Left ventricle myocardium inferior (tissue), 1 donor: ENCODE data around the gene HOXA7. TPM values are rescaled to one million over a fixed set of nuclear protein-coding genes. Genes with fewer than 3 reads are reported as not detected.

Source experiments
- DNase-seq: peaks from one replicate; pipeline ENCODE4 v3.0.0-alpha.2; 2020
- H3K27ac ChIP-seq: fragments of 200-600 bp; replicated peaks from 2 replicates; pipeline ENCODE4 v1.8.0; 2021
- H3K27me3 ChIP-seq: fragments of 200-600 bp; 2 replicates; pipeline ENCODE4 v1.8.0; 2021; ENCODE audit warnings: low read depth
- H3K36me3 ChIP-seq: fragments of 200-600 bp; 2 replicates; pipeline ENCODE4 v1.8.0; 2021
- H3K4me1 ChIP-seq: fragments of 200-600 bp; 2 replicates; pipeline ENCODE4 v1.8.0; 2021
- H3K4me3 ChIP-seq: fragments of 200-600 bp; 2 replicates; pipeline ENCODE4 v1.8.0; 2021; ENCODE audit warnings: mild to moderate bottlenecking, moderate library complexity
- H3K9me3 ChIP-seq: fragments of 200-600 bp; replicated peaks from 2 replicates; pipeline ENCODE4 v1.8.0; 2021
- CTCF ChIP-seq: fragments of 200-600 bp; IDR thresholded peaks from 2 replicates; pipeline ENCODE4 v1.8.0; 2021; ENCODE audit warnings: antibody characterized with exemption, mild to moderate bottlenecking, borderline replicate concordance
- intact Hi-C: fragments of 100-400 bp; cut with micrococcal nuclease; formaldehyde crosslinking; loops from one replicate; pipeline ENCODE4 v1.11.0; 2022
- total RNA-seq: library from RNA; stranded (reverse); fragmentation: NEBNext Ultra II Directional; extraction: Animal tissue kit (Norgen Biotek cat#: 25700); gene quantifications from one replicate; pipeline ENCODE4 v1.2.1, GENCODE V29; 2021
- donor health status: DM: no; HTN: yes; CAD: no; lungs with severe emphysema.

Gene HOXA7
- total RNA-seq, 1 donor from 2014 or later = 0.36 TPM

DNA sequence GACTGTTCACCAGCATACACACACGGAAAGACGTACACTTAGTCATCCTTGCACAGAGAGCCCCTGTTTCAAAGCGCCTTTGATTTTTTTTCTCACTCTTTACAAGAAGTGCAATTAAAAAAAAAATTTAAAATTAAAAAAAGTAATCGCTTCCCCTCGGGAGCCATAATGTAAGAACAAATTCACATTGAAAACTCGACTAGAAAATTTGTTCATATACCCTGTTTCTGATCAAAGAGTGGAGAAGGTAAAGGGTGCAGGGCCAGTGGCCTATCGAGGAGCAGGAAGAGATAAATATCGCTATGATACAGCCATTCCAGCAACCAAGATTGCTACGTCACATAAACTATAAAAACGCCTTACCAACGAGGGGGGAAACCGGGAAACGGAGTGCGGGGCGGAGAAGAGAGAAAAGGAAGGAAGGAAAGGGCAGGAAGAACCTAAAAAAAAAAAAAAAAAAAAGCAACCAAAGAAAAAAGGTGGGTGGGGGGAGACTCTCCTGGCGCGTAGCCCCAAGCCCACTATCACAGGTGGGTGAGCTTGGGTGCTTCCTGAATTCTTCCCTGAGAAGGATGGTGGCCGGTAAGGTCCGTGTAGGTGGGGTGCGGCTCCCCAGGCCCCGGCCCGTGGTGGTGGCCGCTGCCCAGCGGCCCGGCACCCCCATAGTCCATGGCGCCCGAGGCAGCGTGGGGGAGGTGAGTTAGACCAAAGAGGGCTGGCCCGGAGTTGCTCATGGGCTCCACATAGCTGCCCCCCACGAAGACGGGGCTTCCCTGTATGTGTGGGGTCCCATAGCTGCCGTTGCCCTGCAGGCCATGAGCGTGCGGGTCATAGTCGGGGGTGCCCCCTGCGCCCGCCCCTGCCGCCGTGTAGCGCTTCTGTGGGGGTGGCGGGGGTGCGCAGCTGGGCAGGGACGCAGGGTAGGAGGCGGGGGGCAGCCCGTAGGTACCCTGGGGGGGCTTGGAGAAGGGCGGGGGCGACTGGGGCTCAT is 48.8 kb downstream of the HOXA7 start:
- Histone ChIP-seq H3K27ac (peak overlapping the region; percentile 73), H3K4me1 (peaks cover 22% of the 10 kb centered on the region), H3K27me3 (peaks cover 100% of the 10 kb centered on the region), H3K9me3 (no peaks in the 10 kb centered on the region), H3K36me3 (no peaks in the 10 kb centered on the region), H3K4me3 (peak overlapping the region; percentile 50)
- intact Hi-C loops = no loop called here
- TF ChIP-seq CTCF = no peak
- no peak for DNase-seq

- Histone ChIP-seq H3K4me1 (peaks cover 22% of the 10 kb centered on the region), H3K36me3 (no peaks in the 10 kb centered on the region), H3K9me3 (no peaks in the 10 kb centered on the region), H3K27me3 (peaks cover 100% of the 10 kb centered on the region), H3K4me3 (peak overlapping the region; percentile 50), H3K27ac (peak overlapping the region; percentile 73)
- TF ChIP-seq CTCF = no peak
- DNase-seq = no peak
- intact Hi-C loops = no loop called here
Observed at GRCh38 chr7:27106901-27107240, 49.6 kb downstream of the HOXA7 start.

- Histone ChIP-seq H3K27me3 (peaks cover 100% of the 10 kb centered on the region), H3K36me3 (no peaks in the 10 kb centered on the region), H3K9me3 (no peaks in the 10 kb centered on the region), H3K4me1 (peaks cover 25% of the 10 kb centered on the region), H3K27ac (peak overlapping the region; percentile 73), H3K4me3 (peak overlapping the region; percentile 50)
- no peak for TF ChIP-seq CTCF
- intact Hi-C loops = no loop called here
- no peak for DNase-seq
Observed at GRCh38 chr7:27106181-27106900, 50.1 kb downstream of the HOXA7 start.

DNA sequence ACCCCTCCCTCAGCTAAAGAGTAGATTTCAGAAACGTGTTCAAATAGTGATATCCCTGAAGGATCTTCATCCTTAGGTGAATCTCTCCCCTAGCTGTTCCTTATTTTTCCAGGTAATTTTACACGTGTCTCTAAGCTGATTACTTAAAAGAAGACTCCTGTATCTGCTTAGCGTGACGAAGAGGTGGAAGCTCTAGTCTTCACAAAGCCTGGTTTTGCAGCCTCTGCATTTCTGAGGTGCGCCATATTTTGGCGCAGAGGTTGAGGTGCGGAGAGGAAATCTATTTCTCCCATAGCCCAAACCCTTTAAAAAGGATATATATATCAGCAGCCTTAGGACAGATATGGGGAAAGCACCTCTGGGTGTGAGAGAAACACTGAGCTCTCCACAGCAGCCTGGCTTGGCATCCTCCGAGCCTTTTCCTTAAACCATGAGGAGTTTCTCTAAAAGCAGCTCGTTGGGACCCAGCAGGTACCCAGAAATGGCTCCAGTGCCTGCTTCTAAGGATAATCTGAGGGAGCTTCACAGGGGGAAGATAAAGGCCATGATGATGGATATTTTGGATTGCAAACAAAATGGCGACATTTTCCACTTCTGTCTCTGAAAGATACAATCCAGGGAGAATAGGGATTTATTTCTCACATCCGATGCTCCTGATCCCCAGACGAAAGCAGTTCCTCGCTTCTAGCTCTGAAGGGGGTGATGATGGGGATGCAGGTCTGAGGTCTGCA is 51.0 kb downstream of the HOXA7 start:
- no peak for TF ChIP-seq CTCF
- peaks cover 100% of the 10 kb centered on the region for H3K27me3 ChIP-seq
- H3K4me1 ChIP-seq = peaks cover 28% of the 10 kb centered on the region
- no peaks in the 10 kb centered on the region for H3K9me3 ChIP-seq
- no peak for DNase-seq
- H3K36me3 ChIP-seq = no peaks in the 10 kb centered on the region
- H3K4me3 ChIP-seq = no peak overlapping the region
- intact Hi-C loops = no loop called here
- no peak overlapping the region for H3K27ac ChIP-seq

- Histone ChIP-seq H3K4me3 (peak overlapping the region; percentile 48), H3K27me3 (peaks cover 100% of the 10 kb centered on the region)
Observed at GRCh38 chr7:27104341-27105058, 52.0 kb downstream of the HOXA7 start.

More at GRCh38 chr7:27104341-27105058, 52.0 kb downstream of the HOXA7 start:
- Histone ChIP-seq H3K9me3 (no peaks in the 10 kb centered on the region), H3K36me3 (no peaks in the 10 kb centered on the region), H3K27ac (peak overlapping the region; percentile 43), H3K4me1 (peaks cover 26% of the 10 kb centered on the region)
- intact Hi-C loops = no loop called here
- TF ChIP-seq CTCF = no peak
- no peak for DNase-seq
